Osteoblast (primary cell): ENCODE data around the gene NDUFV3. TPM values are rescaled to one million over a fixed set of nuclear protein-coding genes. Genes with fewer than 3 reads are reported as not detected.
"Not testable (repeated sequence)": the region's sequence is repeated elsewhere in the genome, so short reads cannot be mapped to it uniquely, and the experiment has no call there.

Experiments
- DNase-seq: peaks from one replicate; pipeline ENCODE4 v3.0.0; 2011; ENCODE audit warnings: low spot score, mixed read lengths; ENCODE audit not compliant: insufficient read length; ENCODE audit errors: missing footprints
- H2AFZ ChIP-seq: 2 replicates; pipeline ENCODE4 v1.6.0; 2011; ENCODE audit warnings: mild to moderate bottlenecking, low read length
- H3K27ac ChIP-seq: 2 replicates; pipeline ENCODE4 v1.5.1; 2011; ENCODE audit warnings: mild to moderate bottlenecking, low read depth, low read length, moderate library complexity
- H3K27me3 ChIP-seq: 2 replicates; pipeline ENCODE4 v1.6.0; 2012; ENCODE audit warnings: mild to moderate bottlenecking, control low read depth, inconsistent platforms, low read length, moderate library complexity; ENCODE audit not compliant: insufficient read depth
- H3K36me3 ChIP-seq: 2 replicates; pipeline ENCODE4 v1.5.1; 2011; ENCODE audit warnings: mild to moderate bottlenecking, low read length, control low read depth, moderate library complexity; ENCODE audit not compliant: insufficient read depth
- H3K4me1 ChIP-seq: 2 replicates; pipeline ENCODE4 v1.5.1; 2011; ENCODE audit warnings: mild to moderate bottlenecking, low read length, control low read depth, moderate library complexity; ENCODE audit not compliant: insufficient read depth
- H3K4me2 ChIP-seq: 2 replicates; pipeline ENCODE4 v1.6.0; 2011; ENCODE audit warnings: mild to moderate bottlenecking, low read length; ENCODE audit not compliant: insufficient read depth
- H3K4me3 ChIP-seq: fragments of 200-600 bp; sonication (generic); 3 replicates; pipeline ENCODE4 v1.5.1; 2012; ENCODE audit warnings: mild to moderate bottlenecking, low read length, inconsistent platforms; ENCODE audit not compliant: insufficient read depth
- H3K79me2 ChIP-seq: 2 replicates; pipeline ENCODE4 v1.6.0; 2012; ENCODE audit warnings: mild to moderate bottlenecking, low read length, control low read depth, inconsistent platforms; ENCODE audit not compliant: insufficient read depth
- H3K9me3 ChIP-seq: 2 replicates; pipeline ENCODE4 v1.5.1; 2011; ENCODE audit warnings: low read depth, low read length, control low read depth
- H4K20me1 ChIP-seq: 2 replicates; pipeline ENCODE4 v1.6.0; 2012; ENCODE audit warnings: mild to moderate bottlenecking, low read length, control low read depth; ENCODE audit not compliant: insufficient read depth
- total RNA-seq: library from RNA; depleted of rRNA; stranded (reverse); fragments of >200 nt; gene quantifications from 2 replicates; pipeline ENCODE4 v1.2.3, GENCODE V29; 2012
- TF ChIP-seq, protein P1 (sequence below): IDR thresholded peaks from 2 replicates; pipeline ENCODE4 v1.5.1; 2011; ENCODE audit warnings: mild to moderate bottlenecking, low read depth, low read length, moderate library complexity; ENCODE audit errors: extremely low read depth

The NDUFV3 gene
- total RNA-seq, 1 donor = 66.2 TPM

DNA sequence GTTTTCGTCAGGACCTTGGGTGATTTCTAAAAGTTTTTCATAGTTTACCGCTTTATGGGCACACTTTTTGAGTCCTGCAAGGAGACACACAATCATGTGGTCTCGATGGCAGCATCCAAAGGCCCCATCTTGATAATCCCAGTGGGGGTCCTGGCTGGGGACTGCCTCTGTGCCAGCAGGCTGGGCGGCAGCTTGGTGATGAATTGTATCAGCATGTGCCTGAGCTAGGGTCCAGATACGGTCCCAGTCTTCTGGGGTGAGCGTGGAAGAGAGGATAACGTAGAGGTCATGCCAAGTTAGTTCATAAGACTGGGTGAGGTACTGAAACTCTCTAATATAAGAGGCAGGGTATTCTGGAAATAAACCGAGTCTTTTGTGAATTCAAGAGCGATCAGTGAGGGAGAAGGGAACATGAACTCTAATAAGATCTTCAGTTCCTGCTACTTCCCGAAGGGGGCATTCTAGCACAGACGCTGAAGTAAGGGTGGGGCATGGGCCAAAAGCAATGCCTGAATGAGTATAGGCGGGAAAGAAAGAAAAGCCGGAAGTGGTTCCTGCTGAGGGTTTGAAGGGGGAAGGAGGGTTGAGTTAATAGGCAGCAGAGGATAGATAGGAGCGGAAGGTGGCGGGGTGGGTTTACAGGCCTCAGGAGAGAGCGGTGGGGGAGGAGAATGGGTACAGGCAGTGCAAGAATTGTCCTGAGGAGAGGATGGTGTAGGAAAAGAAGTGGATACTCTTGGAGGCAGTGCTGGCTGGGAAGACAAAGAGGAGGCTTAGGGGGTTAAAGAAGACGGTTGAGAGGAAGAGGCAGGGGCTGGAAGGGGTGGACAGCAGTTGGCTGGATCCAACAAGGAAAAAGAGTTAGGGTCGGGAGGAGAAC is 30.7 kb downstream of the NDUFV3 start:
- Histone ChIP-seq H3K4me3 (peak overlapping the region; percentile 52), H3K79me2 (no peaks in the 10 kb centered on the region), H3K36me3 (no peaks in the 10 kb centered on the region), H4K20me1 (no peaks in the 10 kb centered on the region), H3K27ac (peak overlapping the region; percentile 28), H3K4me2 (peak overlapping the region; percentile 75), H3K9me3 (no peaks in the 10 kb centered on the region), H3K27me3 (no peaks in the 10 kb centered on the region), H3K4me1 (peaks cover 7% of the 10 kb centered on the region), H2AFZ (peak overlapping the region; percentile 88)
- TF ChIP-seq, protein P1, sequence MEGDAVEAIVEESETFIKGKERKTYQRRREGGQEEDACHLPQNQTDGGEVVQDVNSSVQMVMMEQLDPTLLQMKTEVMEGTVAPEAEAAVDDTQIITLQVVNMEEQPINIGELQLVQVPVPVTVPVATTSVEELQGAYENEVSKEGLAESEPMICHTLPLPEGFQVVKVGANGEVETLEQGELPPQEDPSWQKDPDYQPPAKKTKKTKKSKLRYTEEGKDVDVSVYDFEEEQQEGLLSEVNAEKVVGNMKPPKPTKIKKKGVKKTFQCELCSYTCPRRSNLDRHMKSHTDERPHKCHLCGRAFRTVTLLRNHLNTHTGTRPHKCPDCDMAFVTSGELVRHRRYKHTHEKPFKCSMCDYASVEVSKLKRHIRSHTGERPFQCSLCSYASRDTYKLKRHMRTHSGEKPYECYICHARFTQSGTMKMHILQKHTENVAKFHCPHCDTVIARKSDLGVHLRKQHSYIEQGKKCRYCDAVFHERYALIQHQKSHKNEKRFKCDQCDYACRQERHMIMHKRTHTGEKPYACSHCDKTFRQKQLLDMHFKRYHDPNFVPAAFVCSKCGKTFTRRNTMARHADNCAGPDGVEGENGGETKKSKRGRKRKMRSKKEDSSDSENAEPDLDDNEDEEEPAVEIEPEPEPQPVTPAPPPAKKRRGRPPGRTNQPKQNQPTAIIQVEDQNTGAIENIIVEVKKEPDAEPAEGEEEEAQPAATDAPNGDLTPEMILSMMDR = peak; percentile 86
- DNase-seq = peak; percentile 97

DNA sequence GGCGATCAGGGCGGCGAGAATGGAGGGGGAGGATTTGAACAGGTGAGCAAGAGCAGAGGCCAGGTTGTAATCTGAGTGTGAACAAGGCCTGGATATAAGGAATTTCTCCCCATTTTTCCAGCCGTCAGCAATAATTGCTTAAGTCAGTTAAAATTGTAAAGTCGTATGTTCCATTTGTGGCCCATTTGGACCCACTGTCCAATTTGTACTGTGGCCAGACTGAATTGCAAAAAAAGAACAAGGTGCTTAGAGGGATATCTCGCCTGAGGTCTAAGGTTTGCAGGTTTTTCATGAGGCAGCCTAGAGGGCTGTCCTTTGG is 31.3 kb downstream of the NDUFV3 start:
- Histone ChIP-seq H3K4me1 (peaks cover 7% of the 10 kb centered on the region), H4K20me1 (no peaks in the 10 kb centered on the region), H3K9me3 (no peaks in the 10 kb centered on the region), H3K36me3 (no peaks in the 10 kb centered on the region), H3K27ac (peak overlapping the region; percentile 28), H3K79me2 (no peaks in the 10 kb centered on the region), H3K27me3 (no peaks in the 10 kb centered on the region), H3K4me2 (peak overlapping the region; percentile 75), H2AFZ (peak overlapping the region; percentile 88), H3K4me3 (no peak overlapping the region)
- TF ChIP-seq, protein P1 = no peak
- DNase-seq = no peak

DNA sequence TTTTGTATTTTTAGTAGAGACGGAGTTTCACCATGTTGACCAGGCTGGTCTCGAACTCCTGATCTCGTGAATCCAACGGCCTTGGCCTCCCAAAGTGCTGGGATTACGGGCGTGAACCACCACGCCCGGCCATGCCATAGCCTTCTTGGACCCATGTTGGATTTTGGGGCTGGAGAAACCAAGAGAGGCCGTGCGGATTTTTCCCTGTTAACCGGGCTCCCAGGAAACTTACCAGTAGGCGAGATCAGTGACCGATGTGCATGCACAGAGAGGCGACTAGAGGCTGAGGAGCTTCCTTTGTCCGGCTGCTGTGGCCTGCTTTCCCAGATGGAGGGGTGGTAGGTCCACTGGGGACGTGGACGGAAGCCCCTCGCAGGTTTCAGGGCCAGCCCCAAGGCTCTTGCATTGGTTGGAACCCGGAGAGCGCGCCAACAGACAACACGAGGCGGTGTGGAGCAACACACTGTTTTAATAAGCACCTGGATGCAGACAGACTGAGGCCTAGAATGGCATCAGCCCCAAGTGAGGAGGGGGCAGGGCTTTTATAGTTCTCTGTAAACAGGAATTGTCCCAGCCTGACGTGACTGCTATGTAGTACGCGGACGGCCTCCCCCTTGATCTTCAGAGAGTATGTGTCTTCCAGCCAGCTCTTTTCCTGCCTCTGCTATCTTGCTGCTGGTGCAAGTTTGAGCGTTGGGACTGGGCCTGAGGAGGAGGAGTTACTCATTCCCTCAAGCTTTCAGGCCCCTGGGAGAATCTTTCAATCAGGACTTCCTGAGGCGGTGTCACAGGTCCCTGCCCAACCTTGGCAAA is 32.2 kb downstream of the NDUFV3 start, which contains the start of gene ERVH48-1:
Gene ERVH48-1 (minus strand): TSS at position 517 of the 813 bp plus-strand sequence. CDS start 6,624 bp downstream, outside the sequence.
- Histone ChIP-seq H2AFZ (no peak within 1 kb of the TSS), H3K27me3 (no peaks in the 10 kb centered on the region), H4K20me1 (no peaks in the 10 kb centered on the region), H3K9me3 (no peaks in the 10 kb centered on the region), H3K79me2 (no peaks in the 10 kb centered on the region), H3K4me2 (no peak within 1 kb of the TSS), H3K27ac (no peak within 1 kb of the TSS), H3K4me1 (peaks cover 7% of the 10 kb centered on the region), H3K36me3 (no peaks in the 10 kb centered on the region), H3K4me3 (no peak within 1 kb of the TSS)
- no peak for DNase-seq
- TF ChIP-seq, protein P1 = no peak

DNA sequence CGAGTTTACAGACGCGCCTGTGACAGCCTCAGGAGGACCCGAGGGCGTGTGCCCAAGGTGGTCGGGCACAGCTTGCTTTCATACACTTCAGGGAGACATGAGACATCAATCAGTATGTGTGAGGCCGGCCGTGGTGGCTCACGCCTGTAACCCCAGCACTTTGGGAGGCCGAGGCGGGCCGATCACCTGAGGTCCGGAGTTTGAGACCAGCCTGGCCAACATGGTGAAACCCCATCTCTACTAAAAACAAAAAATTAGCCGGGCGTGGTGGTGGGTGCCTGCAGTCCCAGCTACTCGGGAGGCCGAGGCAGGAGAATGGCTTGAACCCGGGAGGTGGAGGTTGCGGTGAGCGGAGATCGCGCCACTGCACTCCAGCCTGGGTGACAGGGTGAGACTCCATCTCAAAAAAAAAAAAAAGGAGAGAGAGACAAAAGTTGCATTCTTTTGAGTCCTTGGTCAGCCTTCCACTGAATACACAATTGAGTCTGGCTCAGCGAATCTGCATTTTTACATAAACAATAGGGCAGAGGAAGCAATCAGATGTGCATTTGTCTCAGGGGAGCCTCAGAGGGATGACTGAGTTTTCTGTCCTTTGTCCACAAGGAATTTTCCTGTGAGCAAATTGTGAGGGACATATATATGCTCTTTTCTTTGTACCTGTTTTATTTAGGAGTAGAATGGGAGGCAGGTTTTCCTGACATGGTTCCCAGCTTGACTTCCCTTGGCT is 34.5 kb downstream of the NDUFV3 start:
- H4K20me1 ChIP-seq, H3K4me1 ChIP-seq, H3K79me2 ChIP-seq, H3K27ac ChIP-seq, H3K9me3 ChIP-seq, DNase-seq, H3K36me3 ChIP-seq, H3K4me2 ChIP-seq, H2AFZ ChIP-seq, H3K27me3 ChIP-seq, H3K4me3 ChIP-seq: not testable (repeated sequence)
